ENCODE measurements around the gene MOB3C. TPM values are rescaled to one million over a fixed set of nuclear protein-coding genes. Genes with fewer than 3 reads are reported as not detected.

The MOB3C gene
- total and polyA plus RNA-seq, 3 donors from 2014 or later: 8.3 to 16.0 (median 13.2) TPM

- no peak overlapping the region for H3K27ac ChIP-seq
- TF ChIP-seq CTCF (IDR thresholded peaks at IDR 0.05): no peak
- TF ChIP-seq POLR2A (IDR thresholded peaks at IDR 0.05): no peak
- no peak for DNase-seq
- no peaks in the 10 kb centered on the region for H3K9me3 ChIP-seq
- H3K36me3 ChIP-seq (ENCODE audit: low read depth, missing control alignments): no peaks in the 10 kb centered on the region
- H3K4me1 ChIP-seq: no peaks in the 10 kb centered on the region
- intact Hi-C loops (cut with DNase I; ENCODE audit: low total_unique reads): no loop called here
- no peaks in the 10 kb centered on the region for H3K27me3 ChIP-seq
- no peak overlapping the region for H3K4me3 ChIP-seq
- 98 to 100% methylated on average over 3 of the region's 3 CpGs for WGBS, 2 donors
Observed at GRCh38 chr1:46647611-46648010, 31.0 kb upstream of the MOB3C start.

- H3K27ac ChIP-seq: no peak overlapping the region
- DNase-seq: no peak
- H3K36me3 ChIP-seq (ENCODE audit: low read depth, missing control alignments): no peaks in the 10 kb centered on the region
- intact Hi-C loops (cut with DNase I; ENCODE audit: low total_unique reads): no loop called here
- WGBS, 2 donors: 84 to 89% methylated on average over 2 of the region's 2 CpGs
- H3K9me3 ChIP-seq: no peaks in the 10 kb centered on the region
- no peaks in the 10 kb centered on the region for H3K27me3 ChIP-seq
- H3K4me1 ChIP-seq: no peaks in the 10 kb centered on the region
- TF ChIP-seq CTCF (IDR thresholded peaks at IDR 0.05) (no peak), POLR2A (IDR thresholded peaks at IDR 0.05) (no peak)
- H3K4me3 ChIP-seq: no peak overlapping the region
Observed at GRCh38 chr1:46646844-46647243, 30.2 kb upstream of the MOB3C start.

GRCh38 chr1:46646331-46646730 lies 29.7 kb upstream of the MOB3C start:
- no peak for DNase-seq
- intact Hi-C loops (cut with DNase I; ENCODE audit: low total_unique reads): no loop called here
- WGBS, 2 donors: 70 to 73% methylated on average over 1 of the region's 1 CpG
- no peaks in the 10 kb centered on the region for H3K4me1 ChIP-seq
- H3K27me3 ChIP-seq: no peaks in the 10 kb centered on the region
- no peaks in the 10 kb centered on the region for H3K36me3 ChIP-seq (ENCODE audit: low read depth, missing control alignments)
- no peak for TF ChIP-seq CTCF (IDR thresholded peaks at IDR 0.05)
- TF ChIP-seq POLR2A (IDR thresholded peaks at IDR 0.05): no peak
- no peak overlapping the region for H3K27ac ChIP-seq
- H3K9me3 ChIP-seq: no peaks in the 10 kb centered on the region
- no peak overlapping the region for H3K4me3 ChIP-seq

- intact Hi-C loops (cut with DNase I; ENCODE audit: low total_unique reads): no loop called here
- 87 to 93% methylated on average over 4 of the region's 4 CpGs for WGBS, 2 donors
- no peaks in the 10 kb centered on the region for H3K4me1 ChIP-seq
- no peak for DNase-seq
- H3K36me3 ChIP-seq (ENCODE audit: low read depth, missing control alignments): no peaks in the 10 kb centered on the region
- no peaks in the 10 kb centered on the region for H3K9me3 ChIP-seq
- no peaks in the 10 kb centered on the region for H3K27me3 ChIP-seq
- H3K27ac ChIP-seq: no peak overlapping the region
- TF ChIP-seq CTCF (IDR thresholded peaks at IDR 0.05) (no peak), POLR2A (IDR thresholded peaks at IDR 0.05) (no peak)
- no peak overlapping the region for H3K4me3 ChIP-seq
Observed at GRCh38 chr1:46645815-46646214, 29.2 kb upstream of the MOB3C start.

- H3K36me3 ChIP-seq (ENCODE audit: low read depth, missing control alignments): no peaks in the 10 kb centered on the region
- intact Hi-C loops (cut with DNase I; ENCODE audit: low total_unique reads): no loop called here
- H3K4me3 ChIP-seq: no peak overlapping the region
- H3K9me3 ChIP-seq: no peaks in the 10 kb centered on the region
- DNase-seq: no peak
- no peak overlapping the region for H3K27ac ChIP-seq
- TF ChIP-seq POLR2A (IDR thresholded peaks at IDR 0.05): no peak
- TF ChIP-seq CTCF (IDR thresholded peaks at IDR 0.05): no peak
- H3K4me1 ChIP-seq: no peaks in the 10 kb centered on the region
- H3K27me3 ChIP-seq: no peaks in the 10 kb centered on the region
Observed at GRCh38 chr1:46643368-46643775, 26.8 kb upstream of the MOB3C start.
